NCI-H2196 treated with DMSO at 0.1 percent for 48 hours (cell line): Measurements from ENCODE around the gene WWP2.

ENCODE experiments used
- DNase-seq: peaks from one replicate; lab custom pipeline; 2025; ENCODE audit not compliant: unreplicated experiment; lab: John Stamatoyannopoulos, UW

Gene WWP2

GRCh38 chr16:69855592-69855991, 93.5 kb downstream of the WWP2 start:
- no peak for DNase-seq

GRCh38 chr16:69858191-69859104, 96.3 kb downstream of the WWP2 start:
- no peak for DNase-seq

DNA sequence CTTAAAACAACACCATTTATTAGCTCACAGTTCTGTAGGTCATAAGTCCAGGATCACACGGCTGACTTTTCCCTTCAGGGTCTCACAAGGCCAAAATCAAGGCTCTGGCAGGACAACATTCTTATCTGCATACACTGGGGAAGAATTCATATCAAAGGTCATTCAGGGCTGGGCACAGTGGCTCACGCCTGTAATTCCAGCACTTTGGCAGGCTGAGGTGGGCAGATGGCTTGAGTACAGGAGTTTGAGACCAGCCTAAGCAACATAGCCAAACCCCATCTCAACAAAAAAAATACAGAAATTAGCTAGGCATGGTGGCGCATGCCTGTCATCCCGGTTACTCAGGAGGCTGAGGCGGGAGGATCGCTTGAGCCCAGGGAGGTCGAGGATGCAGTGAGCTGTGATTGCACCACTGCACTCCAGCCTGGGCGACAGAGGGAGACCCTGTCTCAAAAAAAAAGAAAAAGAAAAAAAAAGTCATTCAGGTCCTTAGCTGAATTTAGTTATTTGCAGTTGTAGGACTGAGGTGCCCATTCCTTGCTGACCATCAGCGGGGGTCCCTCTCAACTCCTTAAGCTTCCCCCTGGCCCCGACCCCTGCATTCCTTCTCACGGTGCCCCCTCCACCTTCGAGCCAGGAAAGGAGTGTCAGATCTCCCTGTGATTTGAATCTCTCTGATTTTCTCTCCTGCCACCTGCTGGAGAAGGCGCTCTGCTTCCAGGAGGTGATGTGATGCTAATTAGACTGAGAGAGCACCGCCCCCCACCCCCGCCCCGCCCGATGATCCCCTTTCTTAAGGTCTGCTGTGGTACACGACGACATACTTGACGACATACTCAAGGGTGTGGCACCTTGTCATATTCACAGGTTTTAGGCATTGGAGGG, 97.2 kb downstream of the WWP2 start:
- DNase-seq = no peak

DNA sequence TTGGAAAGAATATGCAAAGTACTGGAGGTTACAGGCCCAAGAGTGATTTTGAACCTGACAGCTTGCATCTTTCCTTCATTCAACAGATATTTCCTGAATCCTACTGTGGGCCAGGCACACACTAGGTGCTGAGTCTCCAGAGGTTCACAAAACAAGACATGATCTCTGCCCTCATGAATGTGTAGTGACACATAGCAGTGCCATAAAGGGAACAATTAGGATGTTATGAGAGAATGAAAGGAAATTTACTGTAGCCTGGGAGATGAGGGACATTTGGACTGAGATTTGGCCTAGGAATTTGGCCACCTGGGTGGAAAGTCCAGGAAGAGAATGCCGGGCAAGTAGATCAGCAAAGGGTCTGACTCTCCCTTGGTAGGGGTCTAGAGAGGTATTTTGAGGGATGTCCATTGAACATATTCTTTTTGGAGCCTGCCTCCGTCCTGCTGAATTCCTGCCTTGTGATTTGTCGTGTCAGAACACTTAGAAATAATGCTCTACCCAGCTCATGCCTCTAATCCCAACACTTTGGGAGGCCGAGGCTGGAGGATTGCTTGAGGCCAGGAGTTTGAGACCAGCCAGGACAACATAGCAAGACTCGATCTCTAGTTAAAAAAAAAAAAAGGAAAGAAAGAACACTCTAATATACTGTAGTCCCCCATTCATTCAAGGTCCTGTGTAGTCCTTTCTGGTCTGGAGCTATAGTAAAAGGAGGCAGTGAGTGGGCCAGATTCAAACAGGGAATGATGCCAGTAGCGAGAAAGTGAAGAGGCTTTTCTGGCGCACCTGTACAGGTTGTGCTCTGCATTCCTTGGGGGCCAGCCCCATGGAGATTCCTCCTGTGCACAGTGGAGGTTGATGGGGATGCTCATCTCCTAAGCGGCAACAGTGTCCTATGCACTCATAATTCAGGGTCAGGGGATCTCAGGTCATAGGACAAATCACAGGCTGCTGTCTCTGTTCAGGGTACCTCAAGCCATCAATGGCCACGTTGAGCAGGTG, 98.4 kb downstream of the WWP2 start:
- DNase-seq = no peak

DNA sequence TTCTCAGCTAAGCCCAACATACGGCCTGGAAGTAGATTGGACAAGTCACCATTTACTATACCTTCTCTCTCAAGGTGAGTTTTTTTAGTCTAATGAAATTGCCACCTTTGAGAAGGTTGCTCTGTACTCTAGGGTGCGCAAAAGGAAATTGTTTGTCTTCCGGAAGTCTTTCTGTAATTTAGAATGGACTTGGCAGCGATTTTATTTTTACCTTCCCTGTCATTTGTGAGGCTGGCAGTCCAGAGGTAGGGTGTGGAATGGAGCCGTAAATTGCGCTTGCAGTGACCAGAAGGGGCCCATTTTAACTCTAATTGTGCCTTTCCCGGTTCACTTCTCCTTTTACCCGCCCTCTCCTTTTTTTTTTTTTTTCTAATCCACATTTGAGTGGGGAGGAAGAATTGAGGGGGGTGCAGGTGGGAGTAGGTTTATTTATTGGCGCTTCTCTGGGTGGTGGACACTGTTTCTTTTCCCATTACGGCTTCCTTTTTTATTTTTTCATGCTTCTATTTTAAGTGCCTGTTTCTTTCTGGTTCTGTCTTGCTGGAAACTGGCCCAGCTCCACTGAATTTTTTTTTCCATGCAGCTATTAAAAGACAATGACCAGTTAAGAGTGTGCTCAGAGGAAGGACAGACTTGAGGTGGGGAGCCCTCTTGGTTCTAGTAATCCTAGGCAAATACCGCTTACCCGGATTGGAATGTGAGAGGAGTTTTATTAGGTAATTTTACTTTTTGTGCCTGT, 99.3 kb downstream of the WWP2 start:
- no peak for DNase-seq

GRCh38 chr16:69863401-69864281, 101.5 kb downstream of the WWP2 start:
- no peak for DNase-seq

- DNase-seq = no peak
Measured at GRCh38 chr16:69865701-69866100, 103.6 kb downstream of the WWP2 start.

GRCh38 chr16:69867784-69868560, 105.8 kb downstream of the WWP2 start:
- DNase-seq = no peak

DNA sequence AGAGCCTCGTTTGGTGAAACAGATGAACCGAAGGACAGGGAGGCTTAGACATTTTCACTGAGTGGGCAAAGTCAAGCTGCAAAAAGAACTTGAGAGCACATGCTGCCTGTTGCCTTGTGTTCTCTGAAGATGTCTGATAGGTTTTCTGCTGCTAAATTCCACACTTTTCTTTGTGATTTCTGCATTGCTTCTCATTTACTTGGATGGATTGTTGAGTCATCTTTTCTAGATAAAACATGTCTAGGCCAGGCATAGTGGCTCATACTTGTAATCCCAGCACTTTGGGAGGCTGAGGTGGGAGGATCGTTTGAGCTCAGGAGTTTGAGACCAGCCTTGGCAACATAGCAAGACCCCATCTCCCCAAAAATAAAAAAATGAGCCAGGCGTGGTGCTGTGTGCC, 108.6 kb downstream of the WWP2 start:
- no peak for DNase-seq

GRCh38 chr16:69871708-69872107, 109.6 kb downstream of the WWP2 start:
- DNase-seq = no peak

GRCh38 chr16:69872888-69873287, 110.8 kb downstream of the WWP2 start:
- DNase-seq = no peak

DNA sequence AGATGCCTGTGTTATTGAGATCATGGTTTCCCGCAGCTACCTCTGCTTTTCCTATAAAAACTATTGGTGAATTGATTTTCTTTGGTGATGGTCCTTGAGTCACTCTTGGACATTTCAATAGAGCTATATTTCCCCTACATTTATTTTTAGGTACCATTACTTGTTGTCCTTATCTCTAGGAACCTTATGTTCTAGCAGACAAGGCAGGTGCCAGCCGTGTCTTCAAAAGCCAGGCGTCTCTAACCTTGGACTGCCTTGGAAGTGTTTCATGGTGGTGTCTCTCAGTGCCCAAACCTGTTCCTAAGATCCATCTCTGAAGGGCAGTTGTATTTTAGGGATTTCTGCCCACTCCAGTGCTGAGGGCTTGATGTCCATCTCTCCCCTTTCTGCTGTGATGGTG, 111.7 kb downstream of the WWP2 start:
- DNase-seq = no peak

DNA sequence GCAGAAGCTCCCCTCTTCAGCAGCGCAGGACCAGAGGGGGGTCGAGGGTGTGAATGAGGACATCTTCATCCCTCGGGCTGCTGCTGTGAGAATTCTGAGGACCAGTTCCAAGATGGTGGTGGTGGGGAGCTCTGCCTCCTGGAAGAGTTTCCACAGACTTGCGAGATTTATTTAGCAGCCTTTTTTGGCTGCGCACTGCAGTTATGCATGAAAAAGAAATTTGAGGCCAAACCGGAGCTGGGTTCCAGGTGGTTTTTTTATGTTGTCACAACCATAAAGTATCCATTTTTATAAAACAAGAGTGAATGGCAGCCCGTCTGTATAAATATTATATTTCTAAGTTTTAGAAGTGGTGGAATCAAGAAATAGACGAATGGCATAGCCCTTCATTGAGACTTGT, 112.1 kb downstream of the WWP2 start:
- DNase-seq = no peak

- DNase-seq = no peak
Measured at GRCh38 chr16:69880640-69881133, 118.6 kb downstream of the WWP2 start.

- DNase-seq = no peak
Measured at GRCh38 chr16:69881141-69881540, 119.0 kb downstream of the WWP2 start.

DNA sequence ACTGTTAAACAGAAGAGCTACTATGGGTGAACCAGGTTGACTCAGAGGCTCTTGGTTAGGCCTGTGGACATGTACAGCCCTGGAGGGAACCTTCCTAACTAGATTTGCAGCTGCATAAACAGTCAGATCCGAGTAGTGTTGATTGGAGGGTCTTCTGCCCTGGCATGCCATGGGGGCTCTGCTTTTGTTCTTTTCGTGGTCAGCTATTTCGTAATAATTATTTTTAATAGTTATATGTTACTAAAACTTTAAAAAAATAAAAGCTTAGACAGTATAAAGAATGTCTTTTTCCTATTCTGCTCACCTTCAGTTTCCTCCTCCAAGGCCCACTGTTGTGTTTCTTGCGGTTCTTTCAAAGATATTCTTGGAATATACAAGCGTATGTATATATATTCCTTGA, 121.6 kb downstream of the WWP2 start:
- DNase-seq = no peak

DNA sequence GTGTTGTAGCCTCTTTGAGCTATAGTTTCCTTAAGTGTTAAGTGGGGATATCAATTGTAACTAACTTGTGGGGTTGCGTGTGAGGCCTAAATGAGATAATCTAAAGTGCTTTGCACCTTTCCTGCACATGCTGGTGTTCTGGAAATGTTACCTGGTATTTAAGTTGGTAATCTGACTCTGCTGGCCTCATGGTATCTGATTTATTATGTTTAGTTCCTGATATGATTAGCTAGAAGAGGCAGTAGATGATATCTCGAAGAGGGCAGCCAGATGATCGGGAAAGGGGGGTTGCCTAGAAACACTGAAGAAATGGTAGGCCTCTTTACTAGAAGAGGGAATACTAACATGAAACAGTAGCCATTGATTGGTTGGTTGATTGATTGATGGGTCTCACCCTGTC, 123.6 kb downstream of the WWP2 start:
- DNase-seq = no peak

DNA sequence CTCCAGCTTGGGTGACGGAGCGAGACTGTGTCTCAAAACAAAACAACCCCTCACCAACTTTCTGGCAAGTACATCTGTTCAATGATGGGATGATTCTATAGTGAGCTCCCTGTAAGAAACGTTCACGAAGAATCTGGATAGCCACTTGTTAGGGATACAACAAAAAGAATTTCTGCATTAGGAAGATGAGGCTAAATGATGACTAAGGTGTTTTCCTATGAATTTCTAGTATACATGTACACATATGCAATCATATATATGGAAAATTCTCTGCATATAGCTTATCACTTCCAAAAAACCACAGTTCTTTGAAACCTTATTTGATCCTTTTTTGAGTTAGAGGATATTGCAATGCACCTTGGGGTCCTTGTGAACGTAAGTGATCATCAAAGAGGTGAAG, 124.6 kb downstream of the WWP2 start:
- no peak for DNase-seq
